CD4-positive, alpha-beta memory T cell (primary cell): Measurements from ENCODE around the gene SAPCD1. TPM values are rescaled to one million over a fixed set of nuclear protein-coding genes. Genes with fewer than 3 reads are reported as not detected.

Experiments
- CTCF ChIA-PET: fragments of 350-600 bp; sonication (Branson Sonifier 250); formaldehyde crosslinking; loops from one replicate; lab custom pipeline; 2021; ENCODE audit warnings: inconsistent platforms; ENCODE audit not compliant: partially characterized antibody; lab: Charles Lee
- POLR2A ChIA-PET: fragments of 350-600 bp; sonication (Branson Sonifier 250); formaldehyde crosslinking; loops from one replicate; lab custom pipeline; 2021; ENCODE audit not compliant: partially characterized antibody; lab: Charles Lee
- DNase-seq, 5 donors: peaks; one replicate each; pipeline versions ENCODE4 v3.0.0 to v3.0.0-alpha.2; 2020 to 2022; ENCODE audit warnings: mixed read lengths in 1 of 5
- H3K27ac ChIP-seq: one replicate; pipeline ENCODE4 v1.7.0; 2013; ENCODE audit warnings: low read depth, low read length
- H3K27me3 ChIP-seq: 2 replicates; pipeline ENCODE4 v1.7.0; 2013; ENCODE audit warnings: mild to moderate bottlenecking, low read length, moderate library complexity; ENCODE audit not compliant: insufficient read depth
- H3K36me3 ChIP-seq: 2 replicates; pipeline ENCODE4 v1.7.0; 2013; ENCODE audit warnings: mild to moderate bottlenecking, low read length, moderate library complexity; ENCODE audit not compliant: insufficient read depth
- H3K4me1 ChIP-seq: 2 replicates; pipeline ENCODE4 v1.7.0; 2013; ENCODE audit warnings: mild to moderate bottlenecking, low read length, moderate library complexity; ENCODE audit not compliant: insufficient read depth
- H3K4me3 ChIP-seq, 2 donors: one replicate each; pipeline ENCODE4 v1.7.0; 2013; ENCODE audit warnings: low read length in 2 of 2, mild to moderate bottlenecking in 1 of 2
- H3K9me3 ChIP-seq, 2 donors: one replicate each; pipeline ENCODE4 v1.7.0; 2013; ENCODE audit warnings: low read length in 2 of 2, control low read depth in 1 of 2; ENCODE audit not compliant: control insufficient read depth in 1 of 2
- H3K27ac Mint-ChIP-seq, 7 donors: one replicate each; pipeline ENCODE4 v1.8.0; 2020 to 2021; ENCODE audit warnings: mixed read lengths in 7 of 7, mild to moderate bottlenecking in 6 of 7, inconsistent platforms in 3 of 7, moderate library complexity in 3 of 7
- H3K27me3 Mint-ChIP-seq, 2 donors: one replicate each; pipeline ENCODE4 v1.8.0; 2020 to 2021; ENCODE audit warnings: mixed read lengths in 2 of 2
- H3K36me3 Mint-ChIP-seq, 2 donors: one replicate each; pipeline ENCODE4 v1.8.0; 2020 to 2021; ENCODE audit warnings: mixed read lengths in 2 of 2, inconsistent platforms in 1 of 2, mild to moderate bottlenecking in 1 of 2
- H3K4me1 Mint-ChIP-seq, 4 donors: one replicate each; pipeline ENCODE4 v1.8.0; 2020 to 2021; ENCODE audit warnings: mixed read lengths in 4 of 4, mild to moderate bottlenecking in 1 of 4
- H3K4me3 Mint-ChIP-seq, 8 donors: one replicate each; pipeline ENCODE4 v1.8.0; 2020 to 2021; ENCODE audit warnings: mixed read lengths in 8 of 8, mild to moderate bottlenecking in 7 of 8, moderate library complexity in 6 of 8, inconsistent platforms in 3 of 8
- H3K9me3 Mint-ChIP-seq, 8 donors: one replicate each; pipeline ENCODE4 v1.8.0; 2020 to 2021; ENCODE audit warnings: mixed read lengths in 8 of 8, mild to moderate bottlenecking in 5 of 8, inconsistent platforms in 3 of 8, moderate library complexity in 1 of 8
- intact Hi-C: fragments of 100-400 bp; cut with micrococcal nuclease; formaldehyde crosslinking; loops from one replicate; pipeline ENCODE4 v1.15.1; 2023
- polyA plus RNA-seq, 2 donors: library from polyadenylated mRNA; unstranded; fragments of 300-500 nt; fragmentation: Illumina TruSeq; gene quantifications; one replicate each; pipeline ENCODE4 v1.2.3, GENCODE V29; 2021
- total RNA-seq, 2 experiments: library from RNA; stranded (reverse); gene quantifications; one replicate each; pipeline ENCODE4 v1.2.3, GENCODE V29; 2021

SAPCD1 gene
- total and polyA plus RNA-seq, 4 experiments from 2014 or later = 0.89 to 3.7 (median 2.7) TPM; not detected in 1

DNA sequence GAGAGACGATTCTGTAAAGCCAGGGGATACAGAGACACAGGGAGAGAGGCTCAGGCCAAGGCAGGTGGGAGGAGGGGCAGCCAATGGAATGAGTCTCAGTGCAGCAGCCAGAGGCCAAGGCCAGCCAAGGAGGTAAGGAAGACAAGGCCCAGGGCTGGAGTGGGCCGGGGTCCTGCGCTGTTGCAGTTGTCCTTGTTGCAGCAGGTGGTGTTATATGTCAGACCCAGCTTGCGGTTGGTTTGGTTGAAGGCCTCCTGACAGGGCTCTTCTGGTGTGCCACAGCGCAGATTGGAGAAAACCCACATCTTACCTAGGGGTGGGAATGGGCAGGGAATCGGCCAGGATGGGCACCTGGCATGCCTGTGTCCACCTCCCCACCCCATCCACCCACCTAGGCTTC, 43.5 kb upstream of the SAPCD1 start:
- Mint-ChIP-seq H3K4me3 (no peak overlapping the region), H3K36me3 (no peaks in the 10 kb centered on the region), H3K27ac (no peak overlapping the region), H3K27me3 (peaks cover 0 to 2% of the 10 kb centered on the region in 2 donors), H3K4me1 (peaks cover 0 to 5% (median 2%) of the 10 kb centered on the region in 4 donors), H3K9me3 (no peaks in the 10 kb centered on the region)
- Histone ChIP-seq H3K9me3 (no peaks in the 10 kb centered on the region), H3K36me3 (no peaks in the 10 kb centered on the region), H3K27ac (no peak overlapping the region), H3K4me1 (no peaks in the 10 kb centered on the region), H3K27me3 (no peaks in the 10 kb centered on the region), H3K4me3 (no peak overlapping the region)
- ChIA-PET POLR2A (no interaction called here), CTCF (interaction anchor here (1.7 kb wide), 1 partner anchor 51 kb away, joined by 5 read pairs; no protein-coding TSS in a partner anchor)
- intact Hi-C loops = no loop called here
- DNase-seq = no peak

- Mint-ChIP-seq H3K36me3 (no peaks in the 10 kb centered on the region), H3K4me3 (no peak overlapping the region), H3K27me3 (peaks cover 0 to 2% of the 10 kb centered on the region in 2 donors), H3K4me1 (peaks cover 0 to 5% (median under 1%) of the 10 kb centered on the region in 4 donors), H3K27ac (peak overlapping the region in 2 of 7 donors; percentile 24 to 71), H3K9me3 (no peaks in the 10 kb centered on the region)
- Histone ChIP-seq H3K27ac (no peak overlapping the region), H3K4me1 (no peaks in the 10 kb centered on the region), H3K4me3 (no peak overlapping the region), H3K27me3 (no peaks in the 10 kb centered on the region), H3K36me3 (no peaks in the 10 kb centered on the region), H3K9me3 (no peaks in the 10 kb centered on the region)
- no peak for DNase-seq
- ChIA-PET CTCF (interaction anchor here (1.7 kb wide), 1 partner anchor 49 kb away, joined by 5 read pairs; no protein-coding TSS in a partner anchor), POLR2A (interaction anchor here (0.6 to 1.2 kb wide), 2 partner anchors 18 to 101 kb away, joined by 3 to 6 read pairs; no protein-coding TSS in a partner anchor)
- intact Hi-C loops = no loop called here
These were observed 42.2 kb upstream of the SAPCD1 start for GRCh38 chr6:31720196-31720770.

- no peaks in the 10 kb centered on the region for H3K9me3 ChIP-seq
- H3K36me3 ChIP-seq = no peaks in the 10 kb centered on the region
- H3K4me3 ChIP-seq = no peak within 1 kb of the TSS
- H3K27ac ChIP-seq = no peak within 1 kb of the TSS
- Mint-ChIP-seq H3K4me1 (peaks cover 4 to 15% (median 9%) of the 10 kb centered on the region in 4 donors), H3K27me3 (peaks cover 0 to 2% of the 10 kb centered on the region in 2 donors), H3K9me3 (no peaks in the 10 kb centered on the region), H3K27ac (peak within 1 kb of the TSS in 1 of 7 donors; percentile 74), H3K4me3 (no peak within 1 kb of the TSS), H3K36me3 (peaks cover 0 to 4% of the 10 kb centered on the region in 2 donors)
- peaks cover 10% of the 10 kb centered on the region for H3K4me1 ChIP-seq
- intact Hi-C loops = no loop called here
- ChIA-PET CTCF (no interaction called here), POLR2A (no interaction called here)
- H3K27me3 ChIP-seq = no peaks in the 10 kb centered on the region
- no peak for DNase-seq
These were observed 41.0 kb upstream of the SAPCD1 start, which contains the start of gene LY6G6C for GRCh38 chr6:31721351-31722020. Gene LY6G6C (minus strand): TSS chr6:31721746. CDS start chr6:31721679, 67 bp downstream.

DNA sequence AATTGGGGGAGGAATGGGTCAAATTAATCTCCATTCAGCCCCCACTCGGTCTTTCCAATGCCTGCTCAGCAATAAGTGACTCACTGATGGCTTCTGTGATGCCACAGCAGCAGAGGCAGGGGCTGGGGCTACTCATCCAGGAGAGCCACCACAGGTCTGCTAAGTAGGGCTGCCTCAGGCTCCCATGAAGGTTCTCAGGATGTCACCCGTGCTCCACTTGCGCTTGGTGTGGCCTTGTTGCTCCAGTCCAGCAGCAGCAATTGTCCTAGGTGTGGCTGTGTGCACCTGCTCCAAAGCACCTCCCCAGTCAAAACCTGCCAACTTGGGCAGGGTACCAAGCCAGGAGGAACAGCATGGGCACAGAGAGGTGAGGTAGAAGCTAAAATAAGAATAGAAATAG, 40.3 kb upstream of the SAPCD1 start:
- no peaks in the 10 kb centered on the region for H3K9me3 ChIP-seq
- no peak overlapping the region for H3K27ac ChIP-seq
- H3K36me3 Mint-ChIP-seq = peaks cover 0 to 4% of the 10 kb centered on the region in 2 donors
- no peak overlapping the region for H3K4me3 ChIP-seq
- ChIA-PET POLR2A (interaction anchor here (1.0 kb wide), 1 partner anchor 92 kb away, joined by 4 read pairs; no protein-coding TSS in a partner anchor), CTCF (interaction anchor here (1.1 to 1.6 kb wide), 2 partner anchors 48 to 108 kb away, joined by 3 to 4 read pairs; no protein-coding TSS in a partner anchor)
- intact Hi-C loops = no loop called here
- H3K9me3 Mint-ChIP-seq = no peaks in the 10 kb centered on the region
- no peak overlapping the region for H3K4me3 Mint-ChIP-seq
- H3K27me3 Mint-ChIP-seq = peaks cover 0 to 2% of the 10 kb centered on the region in 2 donors
- peaks cover 16% of the 10 kb centered on the region for H3K4me1 ChIP-seq
- H3K4me1 Mint-ChIP-seq = peaks cover 6 to 22% (median 13%) of the 10 kb centered on the region in 4 donors
- no peaks in the 10 kb centered on the region for H3K27me3 ChIP-seq
- H3K36me3 ChIP-seq = no peaks in the 10 kb centered on the region
- no peak overlapping the region for H3K27ac Mint-ChIP-seq
- DNase-seq = no peak

DNA sequence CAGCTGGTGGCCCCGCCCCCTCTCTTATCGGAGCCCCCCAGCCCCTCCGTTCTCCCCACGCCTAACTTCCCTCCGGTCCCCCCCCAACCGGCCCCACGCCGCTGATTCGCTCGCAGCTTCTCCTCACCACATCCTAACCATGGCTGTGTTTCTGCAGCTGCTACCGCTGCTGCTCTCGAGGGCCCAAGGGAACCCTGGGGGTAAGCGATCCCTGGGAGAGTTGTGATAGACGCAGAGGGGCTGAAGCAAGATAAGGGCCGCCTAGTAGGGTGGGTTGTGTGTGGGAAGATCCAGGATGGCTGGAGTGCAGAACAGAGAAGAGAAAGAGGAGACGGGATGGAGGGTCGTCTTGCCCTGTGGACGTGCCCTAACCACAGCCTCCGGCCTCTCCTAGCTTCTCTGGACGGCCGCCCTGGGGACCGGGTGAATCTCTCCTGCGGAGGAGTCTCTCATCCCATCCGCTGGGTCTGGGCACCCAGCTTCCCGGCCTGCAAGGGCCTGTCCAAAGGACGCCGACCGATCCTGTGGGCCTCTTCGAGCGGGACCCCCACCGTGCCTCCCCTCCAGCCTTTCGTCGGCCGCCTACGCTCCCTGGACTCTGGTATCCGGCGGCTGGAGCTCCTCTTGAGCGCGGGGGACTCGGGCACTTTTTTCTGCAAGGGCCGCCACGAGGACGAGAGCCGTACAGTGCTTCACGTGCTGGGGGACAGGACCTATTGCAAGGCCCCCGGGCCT, 39.0 kb upstream of the SAPCD1 start, which contains the start of gene MPIG6B:
Gene MPIG6B, plus strand, starts transcription at position 129 of the 735 bp plus-strand sequence. Its CDS starts 11 bp downstream, at position 140.
- intact Hi-C loops = no loop called here
- CTCF ChIA-PET = interaction anchor here (1.1 to 1.6 kb wide), 4 partner anchors 9 to 107 kb away, joined by 3 to 4 read pairs (median 3); no protein-coding TSS in a partner anchor
- DNase-seq = no peak
- Histone ChIP-seq H3K27me3 (no peaks in the 10 kb centered on the region), H3K4me3 (no peak within 1 kb of the TSS), H3K9me3 (no peaks in the 10 kb centered on the region), H3K27ac (no peak within 1 kb of the TSS), H3K36me3 (no peaks in the 10 kb centered on the region), H3K4me1 (peaks cover 27% of the 10 kb centered on the region)
- POLR2A ChIA-PET = interaction anchor here (1.0 kb wide), 1 partner anchor 91 kb away, joined by 4 read pairs; no protein-coding TSS in a partner anchor
- peaks cover 11 to 34% (median 19%) of the 10 kb centered on the region in 4 donors for H3K4me1 Mint-ChIP-seq
- H3K36me3 Mint-ChIP-seq = peaks cover 0 to 4% of the 10 kb centered on the region in 2 donors
- H3K27ac Mint-ChIP-seq = peak within 1 kb of the TSS in 1 of 7 donors; percentile 32
- no peak within 1 kb of the TSS for H3K4me3 Mint-ChIP-seq
- H3K9me3 Mint-ChIP-seq = no peaks in the 10 kb centered on the region
- peaks cover 0 to 2% of the 10 kb centered on the region in 2 donors for H3K27me3 Mint-ChIP-seq

DNA sequence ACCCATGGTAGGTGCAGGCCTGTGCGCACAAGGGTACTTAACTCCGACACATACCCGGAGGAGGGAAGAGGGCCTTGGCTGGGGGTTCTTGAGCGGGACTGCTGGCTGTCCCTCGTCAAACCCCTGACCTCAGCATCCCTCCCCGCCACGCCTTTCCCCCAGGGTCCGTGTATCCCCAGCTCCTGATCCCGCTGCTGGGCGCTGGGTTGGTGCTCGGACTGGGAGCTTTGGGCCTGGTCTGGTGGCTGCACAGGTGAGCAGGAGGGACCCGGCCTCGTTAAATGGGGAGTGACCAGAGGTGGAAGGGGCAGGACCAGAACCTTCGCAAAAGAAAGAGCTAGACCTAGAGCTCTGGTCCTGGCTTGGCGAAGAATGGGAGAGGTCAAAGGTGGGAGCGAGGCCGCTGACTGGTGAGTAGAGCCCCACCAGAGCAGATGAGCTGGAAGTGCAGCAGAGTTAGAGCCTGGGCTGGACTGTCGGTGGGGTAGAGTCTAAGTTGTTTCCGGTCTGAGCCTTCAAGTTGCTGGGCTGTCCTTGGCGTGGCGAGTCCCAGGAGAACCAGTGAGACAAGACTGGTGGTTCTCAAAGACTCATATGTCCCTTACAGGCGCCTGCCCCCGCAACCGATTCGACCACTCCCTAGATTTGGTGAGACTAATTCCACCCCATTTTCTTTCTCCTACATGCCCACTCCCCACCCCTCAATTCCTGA, 38.3 kb upstream of the SAPCD1 start:
- no peaks in the 10 kb centered on the region for H3K9me3 ChIP-seq
- no peaks in the 10 kb centered on the region for H3K27me3 ChIP-seq
- Mint-ChIP-seq H3K27me3 (peaks cover 0 to 2% of the 10 kb centered on the region in 2 donors), H3K36me3 (peaks cover 0 to 4% of the 10 kb centered on the region in 2 donors), H3K9me3 (no peaks in the 10 kb centered on the region), H3K27ac (peak overlapping the region in 2 of 7 donors; percentile 32 to 65), H3K4me3 (no peak overlapping the region), H3K4me1 (peaks cover 12 to 41% (median 21%) of the 10 kb centered on the region in 4 donors)
- no peak for DNase-seq
- ChIA-PET CTCF (interaction anchor here (1.0 to 1.6 kb wide), 2 partner anchors 72 to 106 kb away, joined by 3 to 4 read pairs; partner anchors contain the start of gene VARS1), POLR2A (interaction anchor here (1.0 to 7.6 kb wide), 2 partner anchors 14 to 93 kb away, joined by 3 to 77 read pairs; partner anchors contain the start of genes CLIC1 and MSH5)
- H3K36me3 ChIP-seq = no peaks in the 10 kb centered on the region
- no peak overlapping the region for H3K4me3 ChIP-seq
- H3K27ac ChIP-seq = no peak overlapping the region
- intact Hi-C loops = no loop called here
- H3K4me1 ChIP-seq = peaks cover 34% of the 10 kb centered on the region
